Measurements from ENCODE around the gene VTI1A. TPM values are rescaled to one million over a fixed set of nuclear protein-coding genes. Genes with fewer than 3 reads are reported as not detected.

The VTI1A gene
- total and polyA plus RNA-seq, 2 of the 13 experiments (the other 11 are each of a cell fraction or from before 2014, with no cell fraction given) = 11.7 to 32.7 TPM

GRCh38 chr10:112716076-112716475 is 269.1 kb downstream of the VTI1A start:
- Histone ChIP-seq H3K9me3 (ENCODE audit: low read length) (no peaks in the 10 kb centered on the region), H3K9ac (ENCODE audit: insufficient read depth, low read depth, low read length) (no peak overlapping the region), H3K27me3 (ENCODE audit: control insufficient read depth in 1 of 2, insufficient read depth in 2 of 2, low read length in 2 of 2) (no peaks in the 10 kb centered on the region), H4K20me1 (ENCODE audit: insufficient read depth, low read length) (no peaks in the 10 kb centered on the region), H2AFZ (ENCODE audit: low read length) (no peak overlapping the region), H3K4me3 (replicated peaks in 1 of 3; ENCODE audit: insufficient read depth in 1 of 3, low read depth in 2 of 3, low read length in 3 of 3) (no peak overlapping the region), H3K36me3 (replicated peaks in 1 of 2; ENCODE audit: control insufficient read depth in 1 of 2, insufficient read depth in 2 of 2, low read length in 2 of 2) (no peaks in the 10 kb centered on the region), H3K4me2 (ENCODE audit: low read depth, low read length) (no peak overlapping the region), H3K4me1 (ENCODE audit: insufficient read depth, low read length) (peaks cover 38% of the 10 kb centered on the region), H3K79me2 (ENCODE audit: insufficient read depth, low read length) (no peaks in the 10 kb centered on the region), H3K27ac (ENCODE audit: extremely low read length, insufficient read depth, low read length) (peak overlapping the region; percentile 61)
- ATAC-seq (no peak), FAIRE-seq (no peak), DNase-seq (ENCODE audit: low spot score) (no peak)
- no TSS peak for BruUV-seq (replicated peaks)
- intact Hi-C loops (cut with micrococcal nuclease; ENCODE audit: unreplicated experiment) (loop anchor here (10.0 kb wide), 2 partner anchors 81 to 151 kb away; no protein-coding TSS in a partner anchor), in situ Hi-C loops (cut with HindIII; ENCODE audit: extremely low pct_ligation_motif_present, low pct_unique_long_range_greater_than_20kb) (no loop called here)
- CTCF ChIA-PET (ENCODE audit: low intra/inter-chr PET ratio, low total read pairs) = no interaction called here
- WGBS (ENCODE audit: low lambda C conversion rate) = 95% methylated on average over 3 of the region's 3 CpGs
- no peak for TF ChIP-seq ZNF766 (CRISPR knock-in tag; IDR thresholded peaks at IDR 0.05; ENCODE audit: borderline replicate concordance)
- TF ChIP-seq IRF2 (CRISPR knock-in tag; IDR thresholded peaks at IDR 0.05) = no peak
- TF ChIP-seq TCF7L2 (IDR thresholded peaks at IDR 0.05; ENCODE audit: low read depth, low read length) = no peak
- TF ChIP-seq HNRNPH1 (optimal IDR thresholded peaks at IDR 0.05; ENCODE audit: low read depth, low read length) = no peak
- TF ChIP-seq, protein P1, sequence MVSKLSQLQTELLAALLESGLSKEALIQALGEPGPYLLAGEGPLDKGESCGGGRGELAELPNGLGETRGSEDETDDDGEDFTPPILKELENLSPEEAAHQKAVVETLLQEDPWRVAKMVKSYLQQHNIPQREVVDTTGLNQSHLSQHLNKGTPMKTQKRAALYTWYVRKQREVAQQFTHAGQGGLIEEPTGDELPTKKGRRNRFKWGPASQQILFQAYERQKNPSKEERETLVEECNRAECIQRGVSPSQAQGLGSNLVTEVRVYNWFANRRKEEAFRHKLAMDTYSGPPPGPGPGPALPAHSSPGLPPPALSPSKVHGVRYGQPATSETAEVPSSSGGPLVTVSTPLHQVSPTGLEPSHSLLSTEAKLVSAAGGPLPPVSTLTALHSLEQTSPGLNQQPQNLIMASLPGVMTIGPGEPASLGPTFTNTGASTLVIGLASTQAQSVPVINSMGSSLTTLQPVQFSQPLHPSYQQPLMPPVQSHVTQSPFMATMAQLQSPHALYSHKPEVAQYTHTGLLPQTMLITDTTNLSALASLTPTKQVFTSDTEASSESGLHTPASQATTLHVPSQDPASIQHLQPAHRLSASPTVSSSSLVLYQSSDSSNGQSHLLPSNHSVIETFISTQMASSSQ (IDR thresholded peaks at IDR 0.05; ENCODE audit: low read depth) = no peak
- TF ChIP-seq, protein P1 (CRISPR knock-in tag; IDR thresholded peaks at IDR 0.05; ENCODE audit: borderline replicate concordance) = no peak
- TF ChIP-seq ZNF274 (CRISPR knock-in tag; IDR thresholded peaks at IDR 0.05) = no peak
- no peak for TF ChIP-seq RXRA (CRISPR knock-in tag; IDR thresholded peaks at IDR 0.05)
- TF ChIP-seq ZMYM2 (CRISPR knock-in tag; IDR thresholded peaks at IDR 0.05) = no peak
- POLR2A ChIA-PET = no interaction called here

Data from HepG2 (cell line).